Calu3 (cell line): Measurements from ENCODE around the gene SRI. TPM values are rescaled to one million over a fixed set of nuclear protein-coding genes. Genes with fewer than 3 reads are reported as not detected.

Experiments used
- BruUV-seq: library from RNA; stranded (reverse); fragments of 400-500 nt; replicated peaks from 2 replicates; lab custom pipeline; 2021; lab: Mats Ljungman, UMichigan
- CTCF ChIA-PET: fragments of 300-600 bp; sonication (Branson Sonifier 250); formaldehyde crosslinking; loops from one replicate; lab custom pipeline; 2022; ENCODE audit warnings: antibody characterized with exemption; lab: Charles Lee
- DNase-seq: peaks from one replicate; pipeline ENCODE4 v3.0.0; 2022
- H3K27ac Mint-ChIP-seq: one replicate; pipeline ENCODE4 v1.8.0; 2022; ENCODE audit warnings: mixed read lengths; ENCODE audit not compliant: unreplicated experiment
- H3K27me3 Mint-ChIP-seq: one replicate; pipeline ENCODE4 v1.8.0; 2022; ENCODE audit warnings: mixed read lengths; ENCODE audit not compliant: unreplicated experiment
- H3K36me3 Mint-ChIP-seq: one replicate; pipeline ENCODE4 v1.8.0; 2022; ENCODE audit warnings: mild to moderate bottlenecking, moderate library complexity, mixed read lengths; ENCODE audit not compliant: insufficient read depth, unreplicated experiment
- H3K4me1 Mint-ChIP-seq: one replicate; pipeline ENCODE4 v1.8.0; 2022; ENCODE audit warnings: mild to moderate bottlenecking, low read depth, mixed read lengths; ENCODE audit not compliant: unreplicated experiment
- H3K4me3 Mint-ChIP-seq: one replicate; pipeline ENCODE4 v1.8.0; 2022; ENCODE audit warnings: mild to moderate bottlenecking, low read depth, moderate library complexity, mixed read lengths; ENCODE audit not compliant: unreplicated experiment
- H3K9me3 Mint-ChIP-seq: one replicate; pipeline ENCODE4 v1.8.0; 2022; ENCODE audit warnings: low read depth, mixed read lengths; ENCODE audit not compliant: unreplicated experiment
- CTCF ChIP-seq: fragments of 200-600 bp; IDR thresholded peaks from one replicate; pipeline ENCODE4 v1.8.0; 2022; ENCODE audit warnings: antibody characterized with exemption; ENCODE audit not compliant: unreplicated experiment
- intact Hi-C: fragments of 100-400 bp; cut with micrococcal nuclease; formaldehyde crosslinking; loops from one replicate; pipeline ENCODE4 v1.10.0; 2022; ENCODE audit not compliant: unreplicated experiment
- total RNA-seq: library from RNA; stranded (reverse); gene quantifications from 2 replicates; pipeline ENCODE4 v1.2.3, GENCODE V29; 2022

SRI gene
- total RNA-seq, 1 experiment from 2014 or later, result 173 TPM

- H3K4me3 Mint-ChIP-seq, result no peak overlapping the region
- peaks cover 15% of the 10 kb centered on the region for H3K4me1 Mint-ChIP-seq
- no peak overlapping the region for H3K27ac Mint-ChIP-seq
- no peak for DNase-seq
- no peaks in the 10 kb centered on the region for H3K27me3 Mint-ChIP-seq
- intact Hi-C loops, result no loop called here
- peaks cover 27% of the 10 kb centered on the region for H3K36me3 Mint-ChIP-seq
- no peak for TF ChIP-seq CTCF
- CTCF ChIA-PET, result no interaction called here
- no peaks in the 10 kb centered on the region for H3K9me3 Mint-ChIP-seq
- no TSS peak for BruUV-seq
Observed at GRCh38 chr7:88223265-88223664, 3.4 kb upstream of the SRI start.

GRCh38 chr7:88218836-88219605, 817 bp downstream of the SRI start:
- no peaks in the 10 kb centered on the region for H3K9me3 Mint-ChIP-seq
- no peak for TF ChIP-seq CTCF
- DNase-seq, result peak; percentile 46
- peaks cover 43% of the 10 kb centered on the region for H3K36me3 Mint-ChIP-seq
- H3K27me3 Mint-ChIP-seq, result no peaks in the 10 kb centered on the region
- peaks cover 20% of the 10 kb centered on the region for H3K4me1 Mint-ChIP-seq
- H3K4me3 Mint-ChIP-seq, result peak overlapping the region; percentile 91
- TSS peak; percentile 66 for BruUV-seq
- peak overlapping the region; percentile 83 for H3K27ac Mint-ChIP-seq
- CTCF ChIA-PET, result interaction anchor here (1.3 kb wide), 1 partner anchor 24 kb away, joined by 3 read pairs; no protein-coding TSS in a partner anchor
- intact Hi-C loops, result no loop called here

DNA sequence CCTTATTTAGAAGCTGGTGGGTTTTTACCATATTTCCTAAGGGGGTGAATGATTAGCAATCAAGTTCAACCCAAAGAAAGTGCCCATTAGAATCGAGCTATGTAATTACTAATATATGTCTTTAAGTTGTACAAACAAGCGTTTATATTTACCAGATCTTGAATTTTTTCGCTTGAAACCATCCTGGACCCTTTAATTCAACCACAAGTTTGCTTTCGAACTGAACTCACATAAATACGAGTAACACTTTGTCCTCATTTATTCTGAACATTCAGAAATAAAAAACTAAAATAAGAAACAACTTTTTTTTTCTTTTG, 1.5 kb downstream of the SRI start:
- CTCF ChIA-PET, result interaction anchor here (1.3 kb wide), 1 partner anchor 25 kb away, joined by 3 read pairs; no protein-coding TSS in a partner anchor

DNA sequence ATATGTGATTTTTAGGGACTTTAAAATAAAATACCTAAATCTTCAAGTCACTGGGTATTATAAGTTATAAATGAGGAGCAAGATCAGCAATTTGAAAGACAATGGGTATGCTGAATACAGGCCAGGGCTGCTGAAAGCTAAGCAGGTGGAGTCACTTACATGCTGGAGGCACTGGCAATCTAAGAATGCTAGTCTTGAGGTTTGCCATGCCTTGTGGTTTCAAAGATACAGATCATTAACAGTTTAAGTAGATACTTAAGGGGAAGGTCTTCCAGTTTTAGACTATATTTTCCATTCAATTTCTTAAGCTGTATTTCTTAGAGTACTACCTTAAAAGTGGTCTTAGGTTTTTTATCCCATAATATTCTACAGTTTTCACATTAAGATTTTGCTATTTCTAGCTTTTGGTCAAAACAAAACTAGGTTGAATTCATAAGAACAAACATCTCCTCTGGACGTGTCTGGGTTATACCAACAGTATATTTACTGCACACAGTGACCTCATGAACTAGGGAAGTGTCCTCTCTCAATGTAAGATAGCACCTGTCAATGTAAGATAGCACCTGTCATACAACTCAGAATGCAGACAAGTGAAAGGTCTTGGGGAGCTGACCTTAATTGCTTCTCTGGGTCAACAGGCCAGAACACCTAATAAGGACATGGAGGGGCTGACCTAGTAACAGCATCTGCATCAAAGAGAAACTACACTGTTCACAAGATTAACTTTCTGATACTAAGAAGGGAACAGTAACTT, 2.0 kb downstream of the SRI start:
- CTCF ChIA-PET, result interaction anchor here (1.3 kb wide), 1 partner anchor 25 kb away, joined by 3 read pairs; no protein-coding TSS in a partner anchor
- TF ChIP-seq CTCF, result no peak
- no peak for DNase-seq
- Mint-ChIP-seq H3K4me3 (peak overlapping the region; percentile 91), H3K27ac (no peak overlapping the region), H3K4me1 (peaks cover 17% of the 10 kb centered on the region), H3K9me3 (no peaks in the 10 kb centered on the region), H3K27me3 (no peaks in the 10 kb centered on the region), H3K36me3 (peaks cover 46% of the 10 kb centered on the region)
- BruUV-seq, result no TSS peak
- intact Hi-C loops, result no loop called here

More for the DNA sequence above, 1.5 kb downstream of the SRI start:
- H3K36me3 Mint-ChIP-seq, result peaks cover 46% of the 10 kb centered on the region
- H3K4me1 Mint-ChIP-seq, result peaks cover 18% of the 10 kb centered on the region
- no peak for DNase-seq
- H3K27me3 Mint-ChIP-seq, result no peaks in the 10 kb centered on the region
- BruUV-seq, result TSS peak; percentile 35
- intact Hi-C loops, result no loop called here
- no peaks in the 10 kb centered on the region for H3K9me3 Mint-ChIP-seq
- no peak for TF ChIP-seq CTCF
- H3K27ac Mint-ChIP-seq, result no peak overlapping the region
- peak overlapping the region; percentile 91 for H3K4me3 Mint-ChIP-seq
